Motor neuron (in vitro differentiated cells): ENCODE measurements around the gene LYRM2. TPM values are rescaled to one million over a fixed set of nuclear protein-coding genes. Genes with fewer than 3 reads are reported as not detected.

Experiments used
- ATAC-seq, 8 experiments: fragments of 200-7000 bp; cut with Tn5 transposase; replicated peaks in 6 of 8; 2 replicates each; pipeline ENCODE4 v1.8.0; 2021; ENCODE audit warnings: mild to moderate bottlenecking in 8 of 8, moderate library complexity in 8 of 8
- H3K27ac ChIP-seq, 2 donors: fragments of 250-450 bp; sonication (Bioruptor Pico); 2 replicates each; pipeline ENCODE4 v1.9.0; 2021; ENCODE audit warnings: antibody characterized with exemption in 2 of 2, mild to moderate bottlenecking in 2 of 2, moderate library complexity in 1 of 2
- H3K4me1 ChIP-seq, 2 donors: fragments of 250-450 bp; sonication (Bioruptor Pico); replicated peaks in 1 of 2; 2 replicates each; pipeline ENCODE4 v1.6.1; 2021; ENCODE audit warnings: antibody characterized with exemption in 2 of 2, mild to moderate bottlenecking in 2 of 2, moderate library complexity in 1 of 2
- H3K4me3 ChIP-seq, 5 donors: fragments of 250-450 bp; sonication (Bioruptor Pico); 2 replicates each; pipeline ENCODE4 v1.9.0; 2021; ENCODE audit warnings: antibody characterized with exemption in 5 of 5, mild to moderate bottlenecking in 5 of 5, moderate library complexity in 4 of 5
- WGBS, 10 experiments: fragments of 450-650 bp; shearing (Covaris generic); methylation state at CpG; one replicate each; pipeline ENCODE4 v1.0.0; 2022; 5-methylcytosine and 5-hydroxymethylcytosine counted together
- in situ Hi-C, 9 experiments: fragments of 400-800 bp; cut with MboI; loops; one replicate each; pipeline ENCODE4 v1.15.0; 2021; ENCODE audit warnings: low sequenced_read_pairs in 9 of 9, low pct_unique_long_range_greater_than_20kb in 2 of 9; ENCODE audit not compliant: unreplicated experiment in 9 of 9
- total RNA-seq, 8 experiments: library from RNA; unstranded; fragments of 300-600 nt; gene quantifications; 2 replicates each; pipeline versions ENCODE4 v1.2.3 to v1.2.4, GENCODE V29; 2022

LYRM2 gene
- total RNA-seq, 8 experiments from 2014 or later: 24.1 to 60.4 (median 32.1) TPM

DNA sequence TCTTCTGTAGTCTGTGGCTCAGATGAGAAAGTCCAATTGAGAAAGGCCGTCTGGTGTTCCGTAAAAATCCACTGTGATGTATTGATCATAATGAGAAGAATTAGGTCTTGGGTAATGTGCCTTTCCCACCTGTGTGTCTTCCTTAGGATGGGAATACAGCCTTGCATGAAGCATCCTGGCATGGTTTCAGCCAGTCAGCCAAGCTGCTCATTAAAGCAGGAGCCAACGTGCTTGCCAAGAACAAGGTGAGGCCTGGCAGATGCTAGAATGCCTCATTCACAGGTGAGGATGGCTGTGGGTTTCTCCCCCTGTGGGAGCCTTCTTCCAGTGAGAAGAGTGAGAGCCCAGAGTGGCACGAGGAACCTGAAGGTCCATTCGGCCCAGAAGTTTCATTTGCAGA is 32.7 kb downstream of the LYRM2 start:
- in situ Hi-C loops: loop anchor here in 3 of 9 experiments (25.0 kb wide), 1 partner anchor 169 kb away; the partner anchor contains the start of gene ANKRD6 (in 3 of the 3)
- WGBS, 10 experiments: 60 to 100% (median 83%) methylated on average over 1 to 4 of the region's 5 CpGs; no CpG with 5 or more reads in 3 of the 10 experiments

DNA sequence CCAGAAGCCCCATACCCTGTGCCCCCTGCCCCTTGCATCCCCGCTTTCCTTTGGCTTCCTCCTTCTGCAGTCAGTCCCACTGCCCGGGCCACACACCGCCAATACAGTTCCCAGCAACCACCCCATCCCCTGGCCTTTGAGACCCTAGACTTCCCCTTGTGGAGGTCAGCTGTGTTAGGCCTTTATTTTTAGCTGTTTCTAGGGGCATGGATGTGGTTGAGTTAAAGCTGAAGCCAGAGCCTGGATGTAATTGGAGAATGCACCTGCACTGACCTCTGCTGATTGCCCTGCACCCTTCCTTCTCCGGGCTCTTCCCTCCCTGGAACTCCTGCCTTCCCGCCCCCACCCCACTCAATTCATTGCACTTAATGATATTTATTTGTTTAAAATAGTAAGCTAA is 33.9 kb downstream of the LYRM2 start:
- no peak overlapping the region for H3K4me3 ChIP-seq
- peaks cover 0 to 4% of the 10 kb centered on the region in 2 donors for H3K4me1 ChIP-seq
- WGBS, 10 experiments: 72% methylated on average over 2 of the region's 5 CpGs; no CpG with 5 or more reads in 9 of the 10 experiments
- ATAC-seq: no peak
- in situ Hi-C loops: loop anchor here in 3 of 9 experiments (25.0 kb wide), 1 partner anchor 167 kb away; the partner anchor contains the start of gene ANKRD6 (in 3 of the 3)
- no peak overlapping the region for H3K27ac ChIP-seq

More for the DNA sequence above, 32.7 kb downstream of the LYRM2 start:
- no peak overlapping the region for H3K4me3 ChIP-seq
- no peak overlapping the region for H3K27ac ChIP-seq
- H3K4me1 ChIP-seq: peaks cover 0 to 4% of the 10 kb centered on the region in 2 donors
- ATAC-seq: no peak

DNA sequence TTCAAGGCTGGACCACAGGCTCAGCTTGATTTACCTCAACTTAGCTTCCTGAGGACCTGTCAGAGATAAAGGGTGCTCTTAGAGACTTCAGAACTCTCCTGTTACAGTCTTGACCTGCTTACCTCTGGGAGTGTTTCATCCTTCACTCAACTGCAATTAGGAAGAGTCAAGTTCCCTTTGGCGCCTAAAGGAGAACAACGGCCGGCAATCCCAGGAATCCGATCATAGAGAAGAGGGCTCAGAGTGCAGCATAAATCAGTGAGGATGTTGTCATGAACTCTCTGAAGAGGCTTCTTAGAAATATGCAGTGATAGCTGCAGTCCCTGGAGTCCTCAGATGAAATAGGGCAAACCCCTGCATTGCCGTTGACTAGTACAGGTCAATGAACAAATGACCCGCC is 36.4 kb downstream of the LYRM2 start:
- ATAC-seq: no peak
- Histone ChIP-seq H3K4me1 (peaks cover 5 to 12% of the 10 kb centered on the region in 2 donors), H3K4me3 (no peak overlapping the region), H3K27ac (no peak overlapping the region)
- in situ Hi-C loops: loop anchor here in 3 of 9 experiments (25.0 kb wide), 1 partner anchor 165 kb away; the partner anchor contains the start of gene ANKRD6 (in 3 of the 3)
- WGBS, 10 experiments: 66 to 100% (median 87%) methylated on average over 2 to 4 of the region's 6 CpGs; no CpG with 5 or more reads in 4 of the 10 experiments

DNA sequence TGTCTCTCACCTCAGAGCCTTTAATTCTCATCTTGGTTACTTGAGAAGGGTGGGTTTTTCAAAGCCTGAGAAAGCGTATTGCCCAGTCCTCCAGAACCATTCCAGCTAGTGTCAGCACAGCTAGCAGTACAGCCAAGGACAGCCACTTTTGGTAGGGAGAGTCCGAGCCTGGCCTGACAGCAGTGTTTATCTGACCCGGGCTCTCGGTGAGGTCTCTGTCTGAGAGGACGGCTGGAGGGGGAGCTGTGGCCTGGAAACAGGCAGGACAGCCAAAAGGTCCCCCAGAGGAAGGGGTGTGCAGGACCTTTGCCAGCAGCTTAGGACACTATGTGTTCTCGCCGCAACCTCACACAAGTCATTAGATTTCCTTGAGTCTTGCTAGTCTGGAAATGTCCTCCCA is 38.8 kb downstream of the LYRM2 start:
- ATAC-seq: no peak
- Histone ChIP-seq H3K4me1 (peaks cover 5 to 12% of the 10 kb centered on the region in 2 donors), H3K4me3 (no peak overlapping the region), H3K27ac (no peak overlapping the region)
- in situ Hi-C loops: loop anchor here in 5 of 9 experiments (10.0 to 25.0 kb wide), 2 partner anchors 162 to 165 kb away; partner anchors contain the start of gene ANKRD6 (in 5 of the 5)
- WGBS, 10 experiments: 67 to 97% (median 81%) methylated on average over 3 to 7 of the region's 7 CpGs; no CpG with 5 or more reads in 4 of the 10 experiments

DNA sequence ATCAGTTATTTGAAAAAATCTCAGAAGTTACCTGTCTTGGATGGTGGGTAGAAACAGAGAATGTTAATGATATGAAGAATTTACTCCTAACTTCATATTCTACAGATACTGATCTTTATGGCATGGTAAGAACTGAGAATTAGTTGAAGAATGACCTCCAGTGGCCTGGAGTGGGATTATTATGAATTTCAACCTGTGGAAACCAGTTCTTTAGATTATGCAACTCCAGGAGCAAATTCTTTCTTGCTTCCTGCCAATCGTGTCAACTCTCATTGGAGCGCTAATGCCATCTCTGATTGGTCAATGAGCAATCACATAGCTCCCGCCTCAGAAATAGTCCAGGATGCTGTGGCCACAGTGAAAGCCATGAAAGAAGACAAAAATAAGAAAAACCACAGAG is 40.6 kb downstream of the LYRM2 start:
- ATAC-seq: peak; percentile 84 to 99 (median 97)
- WGBS, 10 experiments: 0 to 100% (median 28%) methylated on average over 1 to 3 of the region's 3 CpGs; no CpG with 5 or more reads in 2 of the 10 experiments
- Histone ChIP-seq H3K4me3 (peak overlapping the region in 3 of 5 donors; percentile 16 to 35 (median 34)), H3K4me1 (peaks cover 5 to 12% of the 10 kb centered on the region in 2 donors), H3K27ac (peak overlapping the region in 1 of 2 donors; percentile 32)
- in situ Hi-C loops: loop anchor here in 2 of 9 experiments (10.0 kb wide), 1 partner anchor 163 kb away; the partner anchor contains the start of gene ANKRD6 (in 2 of the 2)

DNA sequence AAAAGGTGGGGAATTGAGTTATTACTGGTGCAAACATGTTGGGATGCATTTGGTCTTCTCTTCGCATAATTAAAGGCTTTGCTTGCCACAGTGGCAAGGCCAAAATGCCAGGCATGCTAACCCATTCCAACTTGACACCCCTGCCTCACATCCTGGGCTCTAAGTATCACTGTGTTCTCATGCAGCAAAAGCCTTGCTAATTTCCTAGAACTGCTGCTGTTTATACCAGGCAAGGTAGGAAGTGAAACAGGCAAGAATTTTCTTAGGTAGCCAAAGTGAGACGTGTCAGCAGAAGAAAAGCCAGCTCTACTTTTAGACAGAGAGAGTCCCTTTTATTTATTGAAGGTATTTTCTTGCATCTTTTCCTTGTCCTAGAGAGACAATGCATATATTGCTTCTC is 41.2 kb downstream of the LYRM2 start:
- Histone ChIP-seq H3K4me3 (no peak overlapping the region), H3K27ac (no peak overlapping the region), H3K4me1 (peaks cover 5 to 11% of the 10 kb centered on the region in 2 donors)
- in situ Hi-C loops: loop anchor here in 2 of 9 experiments (10.0 kb wide), 1 partner anchor 163 kb away; the partner anchor contains the start of gene ANKRD6 (in 2 of the 2)
- no peak for ATAC-seq
- WGBS, 10 experiments: 0 to 100% (median 45%) methylated on average over 1 to 2 of the region's 2 CpGs; no CpG with 5 or more reads in 1 of the 10 experiments

DNA sequence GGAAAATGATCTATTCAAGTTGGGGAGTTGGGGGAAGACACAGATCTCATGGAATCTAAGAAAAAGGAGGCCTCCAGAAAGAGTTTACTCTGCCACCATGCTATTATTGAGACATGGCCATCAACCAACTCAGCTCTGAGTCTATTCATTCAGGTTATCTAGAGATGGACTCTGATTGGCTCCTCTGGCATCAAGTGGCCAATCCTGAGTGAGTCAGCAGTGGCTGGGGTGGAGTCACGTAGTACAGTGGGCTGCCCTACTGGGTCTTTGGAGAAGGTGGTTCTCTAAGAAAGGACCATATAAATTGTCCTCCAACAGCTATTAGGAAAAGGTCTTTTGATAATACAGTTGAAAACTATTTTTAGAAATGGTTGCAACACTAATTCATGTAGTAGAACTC is 42.1 kb downstream of the LYRM2 start:
- ATAC-seq: peak in 3 of 8 experiments; percentile 41 to 60 (median 46)
- 20 to 100% (median 40%) methylated on average over 1 of the region's 1 CpG; no CpG with 5 or more reads in 5 of the 10 experiments for WGBS, 10 experiments
- in situ Hi-C loops: loop anchor here in 2 of 9 experiments (10.0 kb wide), 1 partner anchor 162 kb away; the partner anchor contains the start of gene ANKRD6 (in 2 of the 2)
- Histone ChIP-seq H3K27ac (no peak overlapping the region), H3K4me1 (peaks cover 5 to 7% of the 10 kb centered on the region in 2 donors), H3K4me3 (no peak overlapping the region)

DNA sequence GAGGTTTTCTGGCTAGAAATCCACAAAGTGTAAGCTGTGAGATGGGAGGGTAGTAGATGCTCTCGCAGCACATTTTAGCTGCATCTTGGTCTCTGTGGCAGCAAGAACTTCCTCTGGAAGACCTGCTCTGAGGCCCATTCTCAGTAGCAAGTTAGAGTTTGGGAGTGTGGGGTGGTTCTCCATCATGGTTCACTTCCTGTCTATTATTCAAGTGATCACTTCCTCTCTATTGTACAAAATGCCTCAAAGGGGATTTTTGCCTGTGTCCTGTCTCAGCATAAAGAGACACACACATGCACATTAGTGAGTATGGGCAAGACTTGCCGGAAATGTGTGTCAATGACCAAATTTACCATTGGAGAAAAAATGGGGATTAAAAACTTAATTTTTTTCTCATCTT is 42.5 kb downstream of the LYRM2 start:
- in situ Hi-C loops: loop anchor here in 2 of 9 experiments (10.0 kb wide), 1 partner anchor 161 kb away; the partner anchor contains the start of gene ANKRD6 (in 2 of the 2)
- ATAC-seq: no peak

DNA sequence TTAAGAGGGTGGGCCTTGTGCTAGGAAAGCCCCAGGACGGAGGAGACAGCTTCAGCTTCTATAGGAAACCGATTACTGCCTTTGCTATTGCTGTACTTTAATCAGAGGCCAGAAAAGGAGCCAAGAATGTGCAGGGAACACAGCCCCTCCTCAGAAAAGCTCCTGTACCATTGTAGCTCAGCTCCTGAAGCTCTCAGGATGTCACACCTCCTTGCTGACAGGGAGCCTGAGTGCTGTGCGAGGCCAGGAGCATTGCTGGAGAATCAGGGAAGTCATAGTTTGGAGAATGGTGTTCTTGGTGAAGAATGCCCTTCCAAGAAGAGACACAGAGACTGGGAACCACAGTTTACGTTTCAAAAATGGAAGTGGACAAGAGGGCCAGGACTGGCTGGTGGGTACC is 46.8 kb downstream of the LYRM2 start:
- WGBS, 10 experiments: 20 to 100% (median 89%) methylated on average over 1 to 3 of the region's 4 CpGs; no CpG with 5 or more reads in 3 of the 10 experiments
- in situ Hi-C loops: loop anchor here in 2 of 9 experiments (10.0 kb wide), 1 partner anchor 157 kb away; the partner anchor contains the start of gene ANKRD6 (in 2 of the 2)
- Histone ChIP-seq H3K4me1 (peaks cover 9 to 13% of the 10 kb centered on the region in 2 donors), H3K4me3 (no peak overlapping the region), H3K27ac (no peak overlapping the region)
- no peak for ATAC-seq

More for the DNA sequence above, 42.5 kb downstream of the LYRM2 start:
- peaks cover 5 to 7% of the 10 kb centered on the region in 2 donors for H3K4me1 ChIP-seq
- 73 to 100% (median 100%) methylated on average over 1 to 2 of the region's 2 CpGs; no CpG with 5 or more reads in 2 of the 10 experiments for WGBS, 10 experiments
- no peak overlapping the region for H3K27ac ChIP-seq
- H3K4me3 ChIP-seq: no peak overlapping the region

DNA sequence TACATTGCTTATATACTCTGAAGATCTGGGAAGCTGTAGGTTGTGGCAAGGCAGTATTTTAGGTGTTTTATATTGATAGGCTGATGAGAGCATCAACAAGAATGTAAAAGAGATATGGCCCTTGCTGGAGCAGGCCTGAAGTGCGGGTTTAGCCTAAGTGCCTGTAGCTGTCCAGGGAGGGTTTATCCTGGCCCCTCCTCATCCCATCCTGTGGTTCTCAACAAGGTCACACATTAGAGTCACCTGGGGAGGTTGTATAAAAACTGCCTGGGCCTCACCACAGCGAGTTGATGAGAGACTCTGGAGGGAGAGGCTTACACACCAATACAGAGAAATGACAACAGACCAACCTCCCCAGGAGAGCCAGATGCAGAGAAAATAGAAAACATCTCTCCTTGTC is 48.4 kb downstream of the LYRM2 start:
- H3K4me1 ChIP-seq: peaks cover 9 to 13% of the 10 kb centered on the region in 2 donors
- H3K27ac ChIP-seq: peak overlapping the region in 1 of 2 donors; percentile 41
- in situ Hi-C loops: loop anchor here in 2 of 9 experiments (10.0 kb wide), 1 partner anchor 155 kb away; the partner anchor contains the start of gene ANKRD6 (in 2 of the 2)
- ATAC-seq: no peak
- whole genome bisulfite sequencing, 10 experiments: 0 to 100% (median 60%) methylated on average over 1 to 2 of the region's 2 CpGs; no CpG with 5 or more reads in 4 of the 10 experiments
- H3K4me3 ChIP-seq: no peak overlapping the region

DNA sequence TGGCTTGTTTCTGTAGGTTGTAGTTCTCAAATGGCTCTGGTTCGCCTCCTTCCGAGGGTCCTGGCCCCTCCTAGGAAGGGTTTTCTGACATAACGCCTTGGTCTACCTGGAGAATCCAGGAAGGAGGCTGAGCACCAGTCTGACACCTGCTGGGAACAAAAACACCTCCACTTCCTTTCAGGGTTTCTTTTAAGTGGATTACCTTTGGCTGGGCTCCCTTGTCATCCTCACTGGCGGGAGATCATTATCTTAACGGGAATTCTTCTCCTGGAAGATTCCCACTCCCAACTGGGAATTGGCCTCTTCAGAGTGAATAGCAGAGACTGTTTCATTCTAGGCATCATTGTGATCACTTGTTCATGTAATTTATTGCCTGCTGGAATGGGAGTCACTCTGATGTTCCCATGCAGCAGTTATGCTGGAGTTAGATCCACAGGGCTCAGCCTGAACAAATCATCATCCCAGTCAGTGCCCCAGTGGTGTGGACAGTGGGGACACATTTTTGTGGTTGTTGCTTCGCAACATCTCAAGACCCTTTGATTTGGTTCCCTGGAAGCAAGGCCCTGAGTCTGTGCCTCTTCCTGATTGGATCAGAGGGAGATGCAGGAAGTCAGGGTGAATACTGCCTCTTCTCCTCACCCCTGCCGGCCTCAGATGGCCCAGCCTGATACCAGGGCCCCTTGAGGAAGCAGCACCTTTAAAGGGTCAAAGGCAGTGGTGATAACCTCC is 49.1 kb downstream of the LYRM2 start:
- no peak overlapping the region for H3K4me3 ChIP-seq
- 20 to 91% (median 78%) methylated on average over 1 to 4 of the region's 7 CpGs; no CpG with 5 or more reads in 5 of the 10 experiments for WGBS, 10 experiments
- in situ Hi-C loops: loop anchor here in 2 of 9 experiments (10.0 kb wide), 1 partner anchor 155 kb away; the partner anchor contains the start of gene ANKRD6 (in 2 of the 2)
- peak overlapping the region; percentile 8 to 42 for H3K27ac ChIP-seq
- peaks cover 9 to 13% of the 10 kb centered on the region in 2 donors for H3K4me1 ChIP-seq
- ATAC-seq: peak in 5 of 8 experiments; percentile 43 to 93 (median 69)

DNA sequence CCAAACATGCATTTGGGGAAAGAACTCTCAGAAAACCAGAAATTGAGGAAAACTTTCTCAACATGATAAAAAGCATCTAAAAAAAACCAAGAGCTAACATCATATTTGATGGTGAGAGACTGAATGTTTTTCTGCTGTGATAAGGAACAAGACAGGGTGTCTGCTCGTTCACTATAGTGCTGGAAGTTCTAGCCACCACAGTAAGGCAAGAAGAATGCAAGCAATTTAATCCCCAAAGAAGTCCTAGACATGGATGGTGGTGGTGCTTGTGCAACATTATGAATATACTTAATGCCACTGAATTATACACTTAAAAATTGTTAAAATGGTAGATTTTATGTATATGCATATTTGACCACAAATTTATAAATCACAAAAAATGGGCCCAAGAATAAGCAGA is 53.4 kb downstream of the LYRM2 start:
- ATAC-seq: peak in 2 of 8 experiments; percentile 41 to 43
- Histone ChIP-seq H3K27ac (no peak overlapping the region), H3K4me3 (no peak overlapping the region), H3K4me1 (peaks cover 9 to 14% of the 10 kb centered on the region in 2 donors)
- in situ Hi-C loops: no loop called here
- WGBS, 10 experiments: 0 to 100% (median 80%) methylated on average over 1 of the region's 1 CpG; no CpG with 5 or more reads in 3 of the 10 experiments
